ENCODE results near the gene CRISPLD2. TPM values are rescaled to one million over a fixed set of nuclear protein-coding genes. Genes with fewer than 3 reads are reported as not detected.
"Not testable (repeated sequence)": the region's sequence is repeated elsewhere in the genome, so short reads cannot be mapped to it uniquely, and the experiment has no call there.

CRISPLD2 gene
- total RNA-seq, 1 experiment from 2014 or later = 3.0 TPM

DNA sequence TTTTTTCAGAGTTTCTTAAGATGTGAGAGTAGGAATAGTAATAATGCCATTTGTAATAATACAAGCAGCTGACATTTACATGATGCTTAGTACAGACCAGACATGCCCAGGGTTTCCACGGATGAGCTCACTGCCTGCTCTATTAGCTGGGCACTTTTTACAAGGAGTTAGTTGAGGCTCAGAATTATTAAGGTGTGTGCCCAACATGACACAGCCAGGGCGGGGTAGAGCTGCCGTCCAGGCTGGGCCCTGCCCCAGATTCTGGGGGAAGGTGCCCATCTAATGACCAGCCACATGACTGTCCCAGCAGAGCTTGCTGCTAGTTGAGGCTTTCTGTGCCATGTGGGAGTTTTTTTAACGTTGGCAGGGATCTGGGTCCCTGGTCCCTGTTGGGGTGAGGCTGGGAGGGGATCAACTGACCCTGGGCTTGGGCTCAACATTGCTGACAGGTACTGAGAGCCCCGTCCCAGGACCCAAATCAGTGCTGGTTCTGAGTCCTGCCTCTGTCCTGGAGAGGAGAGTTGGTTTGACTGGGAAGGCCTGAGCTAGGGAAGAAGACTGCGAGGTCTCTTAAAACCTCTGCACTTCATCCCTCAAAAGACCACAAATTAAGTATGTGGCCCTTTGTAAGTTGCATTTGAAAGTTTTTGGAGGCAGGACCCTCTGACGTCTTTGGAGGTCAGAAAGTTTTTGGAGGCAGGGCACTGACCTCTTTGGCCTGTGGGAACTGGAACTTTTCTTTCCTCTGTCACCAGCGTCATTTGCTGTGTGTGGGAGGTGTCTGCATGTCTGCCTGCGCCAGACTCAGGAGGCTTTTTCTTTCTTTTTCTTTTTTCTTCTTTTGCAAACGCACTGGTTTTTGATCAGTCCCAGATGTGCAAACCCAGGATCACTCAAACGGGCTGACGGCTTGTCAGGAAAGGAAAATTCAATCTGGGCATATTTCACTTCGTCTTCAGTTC is 2.2 kb downstream of the CRISPLD2 start:
- no peak for DNase-seq (ENCODE audit: low read depth)

DNA sequence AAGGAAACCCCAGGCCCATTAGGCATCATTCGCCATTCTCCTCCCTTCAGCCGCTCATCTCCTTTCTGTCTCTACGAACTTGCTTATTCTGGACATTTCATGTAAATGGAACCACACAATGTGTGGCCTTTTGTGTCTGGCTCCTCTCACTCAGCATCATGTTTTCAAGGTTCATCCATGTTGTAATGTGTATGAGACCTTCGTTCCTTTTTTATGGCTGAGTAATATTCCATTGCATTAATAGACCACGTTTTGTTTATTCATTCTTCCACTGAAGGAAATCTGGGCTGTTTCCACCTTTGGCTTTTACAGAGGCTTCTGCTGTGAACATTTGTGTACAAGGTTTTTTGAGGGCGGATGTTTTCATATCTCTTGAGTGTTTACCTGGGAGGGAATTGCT is 3.2 kb downstream of the CRISPLD2 start:
- no peak for DNase-seq (ENCODE audit: low read depth)

DNA sequence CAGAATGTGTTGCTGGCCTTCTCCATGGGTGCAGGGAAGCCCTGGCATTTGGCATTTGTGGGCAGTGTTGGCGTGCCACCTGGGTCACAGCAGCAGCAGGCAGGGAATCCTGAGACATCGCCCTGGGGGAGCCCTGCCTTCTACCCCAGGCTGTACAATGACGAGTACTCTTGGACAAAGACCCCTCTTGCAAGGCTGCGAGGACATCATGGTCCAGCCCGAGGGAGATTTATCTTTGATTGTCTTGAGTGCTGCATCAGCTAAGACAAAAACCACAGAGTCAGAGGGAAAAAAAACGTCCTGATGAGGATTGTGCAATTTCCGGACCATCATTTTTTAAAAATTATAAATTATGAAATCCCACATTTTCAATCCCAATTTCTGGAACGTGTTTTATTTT is 3.7 kb downstream of the CRISPLD2 start:
- DNase-seq (ENCODE audit: low read depth) = no peak

DNA sequence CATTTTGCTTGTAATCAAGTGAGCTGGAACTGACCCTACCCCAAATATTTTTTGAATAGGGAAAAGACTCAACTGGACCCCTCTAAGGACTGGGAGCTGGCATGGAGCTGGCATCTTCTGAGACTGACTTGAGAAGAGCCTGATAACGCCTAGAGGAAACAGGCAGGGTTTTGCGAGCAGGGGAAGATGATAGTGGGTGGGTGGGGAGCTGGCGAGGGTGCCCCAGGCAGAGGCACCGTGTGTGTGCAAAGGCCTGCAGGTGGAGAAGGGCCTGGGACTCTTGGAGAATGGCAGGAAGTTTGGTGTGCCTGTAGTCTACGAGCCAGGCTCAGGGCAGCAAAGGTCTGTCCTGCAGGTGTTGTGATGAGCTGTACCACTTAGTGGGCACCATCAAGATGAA is 4.1 kb downstream of the CRISPLD2 start:
- DNase-seq (ENCODE audit: low read depth) = no peak

DNA sequence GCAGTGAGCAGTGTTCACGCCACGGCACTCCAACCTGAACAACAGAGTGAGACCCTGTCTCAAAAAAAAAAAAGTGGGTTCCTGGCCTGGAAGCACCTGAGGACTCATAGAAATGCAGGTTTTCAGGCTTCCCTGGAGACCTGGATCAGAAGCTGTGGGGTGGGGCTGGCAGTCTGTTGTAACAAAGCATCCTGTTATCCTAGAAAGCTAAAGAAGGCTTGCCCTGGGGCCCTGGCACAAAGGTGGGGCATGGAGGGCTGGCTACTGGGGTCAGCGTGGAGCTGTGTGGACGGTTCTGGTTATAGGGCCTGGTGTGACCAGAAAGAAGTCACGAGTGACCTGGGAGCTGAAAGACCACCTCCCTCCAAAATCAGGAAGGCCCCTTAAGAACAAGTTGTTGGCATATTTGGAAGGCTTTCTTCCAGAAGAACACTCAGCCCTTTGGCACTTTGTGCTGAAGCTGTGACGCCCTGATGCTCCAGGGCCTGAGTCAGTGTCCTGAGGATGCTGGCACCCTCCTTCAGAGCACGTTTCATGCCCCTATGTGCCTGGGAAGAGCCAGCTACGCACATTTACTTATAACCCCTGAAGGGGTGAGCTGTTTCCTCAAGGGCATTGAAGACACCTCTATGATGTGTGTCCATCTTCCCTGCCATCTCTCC is 6.2 kb downstream of the CRISPLD2 start:
- no peak for DNase-seq (ENCODE audit: low read depth)

DNA sequence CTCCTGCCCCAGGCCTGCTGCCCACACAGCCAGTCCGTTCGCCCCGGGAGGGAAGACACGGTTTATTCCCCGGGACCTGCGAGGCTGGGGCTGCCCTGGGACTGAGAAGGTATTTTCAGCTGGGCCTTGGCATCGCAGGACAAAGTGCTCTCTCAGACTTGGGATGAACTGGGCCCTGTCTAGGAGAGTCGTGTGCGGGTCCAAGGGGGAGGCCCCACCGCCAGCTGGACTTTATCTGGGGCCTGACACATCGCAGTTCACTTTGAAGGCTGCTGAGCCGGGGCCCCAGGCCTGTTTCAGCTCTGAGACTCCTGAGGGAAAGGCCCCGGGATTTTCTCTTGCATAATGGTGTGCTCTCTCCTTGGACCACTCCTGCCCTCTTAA is 6.8 kb downstream of the CRISPLD2 start:
- DNase-seq (ENCODE audit: low read depth) = no peak

DNA sequence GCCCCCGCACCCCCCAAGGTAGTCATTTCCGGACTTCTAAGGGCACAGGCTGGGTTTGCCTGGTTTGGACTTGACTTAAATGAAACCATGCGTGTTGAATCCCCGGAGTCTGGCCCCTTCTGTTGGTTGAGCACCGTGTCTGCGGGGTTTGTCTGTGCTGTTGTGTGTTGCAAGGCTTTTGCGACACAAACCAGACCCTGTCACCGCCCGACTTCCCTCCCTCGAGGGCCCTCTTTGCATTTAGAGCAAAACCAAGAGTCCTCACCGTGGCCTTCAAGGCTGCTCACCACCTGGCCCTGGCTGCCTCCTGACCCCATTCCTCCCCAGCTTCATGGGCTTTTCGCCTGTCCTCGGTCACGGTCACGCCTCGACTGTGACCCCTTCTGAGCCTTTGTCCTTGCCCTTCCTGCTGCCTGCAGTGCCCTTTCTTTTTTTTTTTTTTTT is 7.4 kb downstream of the CRISPLD2 start:
- DNase-seq (ENCODE audit: low read depth) = no peak

DNA sequence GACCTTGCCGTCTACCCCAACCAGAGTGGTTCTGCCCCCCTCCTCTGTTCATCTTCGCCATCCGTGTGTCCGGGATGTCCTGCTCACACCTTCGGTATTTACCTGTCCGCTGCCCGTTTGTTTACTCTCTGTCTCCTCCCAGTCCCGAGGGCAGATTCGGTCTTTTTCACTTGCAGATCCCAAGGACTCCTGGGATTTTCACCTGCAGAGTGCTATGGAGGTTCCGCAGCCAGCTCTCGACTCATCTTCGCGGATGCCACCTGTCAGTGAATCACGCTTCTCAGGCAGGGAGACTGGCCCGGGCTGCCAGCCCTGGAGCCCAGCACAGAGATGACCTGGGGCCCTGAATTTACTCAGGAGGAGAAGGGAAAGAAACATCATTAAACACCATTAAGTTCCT is 8.1 kb downstream of the CRISPLD2 start:
- no peak for DNase-seq (ENCODE audit: low read depth)

DNA sequence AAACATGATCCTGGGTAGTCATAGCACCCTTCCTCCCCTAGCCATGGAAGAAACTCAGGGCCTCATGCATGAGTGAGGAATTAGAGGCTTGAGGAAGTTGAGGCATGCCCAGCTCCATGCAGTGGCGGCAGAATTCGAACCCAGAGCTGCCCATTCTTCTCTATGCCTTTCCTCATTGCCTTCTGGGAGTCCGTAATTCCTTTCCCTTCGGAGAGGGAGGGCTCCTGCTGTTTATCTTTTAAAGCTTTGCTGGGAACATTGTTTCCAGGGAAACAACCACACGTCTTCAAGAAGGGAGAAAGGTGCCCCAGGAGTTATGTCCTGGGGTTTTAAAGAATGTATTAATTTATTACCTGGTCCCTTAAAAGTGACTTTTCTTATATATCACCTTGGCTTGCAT is 8.5 kb downstream of the CRISPLD2 start:
- no peak for DNase-seq (ENCODE audit: low read depth)

DNA sequence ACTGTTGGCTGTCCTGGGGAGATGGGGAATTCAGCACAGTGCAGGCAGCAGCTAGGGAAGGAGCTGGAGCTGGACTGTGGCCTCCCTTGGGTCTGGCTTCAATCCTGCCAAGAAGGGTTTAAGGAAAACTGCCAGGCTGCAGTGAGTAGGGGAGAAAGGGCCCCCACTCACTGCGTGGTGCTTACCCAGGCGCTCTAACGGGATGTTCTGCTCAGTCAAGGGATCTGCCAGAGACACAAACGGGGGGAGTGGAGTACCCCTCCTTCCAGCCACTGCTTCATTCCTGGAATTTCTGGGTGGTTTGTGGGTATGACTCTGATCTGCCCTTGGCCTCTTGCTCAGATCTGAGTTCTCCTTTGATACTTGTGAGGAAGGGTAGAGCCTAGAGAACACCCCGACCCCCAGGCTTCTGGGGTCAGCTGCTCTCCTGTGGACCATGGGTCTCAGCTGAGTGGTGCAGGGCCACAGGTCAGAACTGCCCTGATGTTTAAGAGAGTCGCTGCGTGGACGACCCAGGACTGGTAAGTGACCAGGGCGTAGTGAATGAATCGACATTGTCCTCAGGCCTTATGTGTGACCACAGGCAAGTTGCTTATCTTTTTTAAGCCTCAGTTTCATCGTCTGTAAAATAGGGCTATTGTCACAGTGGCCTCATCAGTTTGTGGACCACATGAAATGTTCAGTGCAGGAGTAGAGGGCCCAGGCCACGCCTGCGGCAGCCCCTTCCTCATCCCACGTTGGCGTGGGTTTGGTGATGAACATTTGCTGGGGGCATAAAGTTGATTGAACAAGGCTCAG is 9.6 kb downstream of the CRISPLD2 start:
- peak; percentile 89 for DNase-seq (ENCODE audit: low read depth)

DNA sequence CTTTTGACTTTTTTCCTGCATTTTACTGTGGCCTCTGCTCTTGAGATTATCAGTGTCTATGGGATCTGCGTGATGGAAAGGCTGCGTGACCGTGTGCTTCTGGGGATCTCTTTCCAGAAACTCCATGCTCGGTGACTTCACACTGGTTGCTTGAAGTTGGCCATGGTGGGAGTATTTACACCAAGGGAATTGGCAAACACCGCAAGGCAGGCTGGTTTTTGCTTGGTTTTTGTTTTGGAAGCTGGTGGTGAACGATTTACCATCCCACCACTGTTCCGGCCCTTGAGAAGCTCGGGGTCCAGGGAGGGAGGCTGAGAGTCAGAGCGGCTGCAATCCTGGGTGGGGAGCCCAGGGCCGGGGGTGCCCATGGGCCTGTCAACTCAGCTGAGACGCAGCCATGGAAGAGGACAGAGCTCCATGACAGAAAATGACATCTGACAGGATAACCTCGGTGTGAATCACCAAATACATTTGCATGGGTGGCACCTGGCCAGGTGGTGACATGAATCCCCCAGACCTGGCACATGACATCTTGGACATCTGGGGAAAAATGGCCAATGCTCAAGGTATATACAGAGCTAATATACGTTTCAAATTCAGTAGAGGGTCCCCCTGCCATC is 11.1 kb downstream of the CRISPLD2 start:
- no peak for DNase-seq (ENCODE audit: low read depth)

DNA sequence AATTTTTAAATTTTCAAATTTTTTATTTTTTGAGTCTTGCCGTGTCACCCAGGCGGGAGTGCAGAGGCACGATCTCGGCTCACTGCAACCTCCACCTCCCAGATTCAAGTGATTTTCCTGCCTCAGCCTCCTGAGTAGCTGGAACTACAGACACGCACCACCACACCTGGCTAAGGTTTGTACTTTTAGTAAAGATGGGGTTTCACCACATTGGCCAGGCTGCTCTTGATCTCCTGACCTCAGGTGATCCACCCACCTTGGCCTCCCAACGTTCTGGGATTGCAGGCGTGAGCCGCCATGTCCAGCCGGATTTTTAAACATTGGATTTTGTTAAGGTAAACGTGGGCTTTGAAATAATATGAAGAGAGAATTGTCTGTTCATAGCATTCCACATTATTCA is 11.9 kb downstream of the CRISPLD2 start:
- DNase-seq (ENCODE audit: low read depth) = not testable (repeated sequence)

DNA sequence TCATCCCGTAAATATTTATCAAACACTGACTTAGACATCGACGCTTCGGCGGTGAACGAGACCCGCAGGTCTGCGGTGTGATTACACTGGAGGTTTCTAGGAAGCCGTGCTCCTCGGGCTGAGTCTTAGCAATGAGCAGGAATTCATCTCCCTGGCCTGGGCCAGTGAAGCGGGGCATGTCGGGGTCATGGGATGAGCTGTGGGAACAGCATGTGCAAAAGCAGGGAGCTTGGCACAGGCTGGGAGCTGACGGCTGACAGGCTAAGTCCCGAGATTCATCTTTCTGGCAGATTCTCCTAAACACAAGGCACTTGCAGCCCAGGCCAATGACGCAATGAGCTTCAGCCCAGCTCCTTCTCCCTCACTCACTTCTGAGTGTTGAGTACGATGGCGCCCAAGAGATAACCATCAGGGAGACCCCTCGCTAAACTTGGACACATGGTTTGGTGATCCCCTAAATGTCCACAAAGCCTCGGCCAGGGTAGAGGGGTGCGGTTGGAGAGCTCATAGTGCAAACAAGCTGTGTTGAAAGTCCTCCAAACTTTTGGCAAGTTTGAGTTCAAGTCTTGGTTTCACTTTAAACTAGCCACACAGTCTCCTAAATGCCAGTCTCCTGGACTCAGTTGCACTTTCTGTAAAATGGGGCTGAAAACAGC is 12.8 kb downstream of the CRISPLD2 start:
- DNase-seq (ENCODE audit: low read depth) = peak; percentile 96

DNA sequence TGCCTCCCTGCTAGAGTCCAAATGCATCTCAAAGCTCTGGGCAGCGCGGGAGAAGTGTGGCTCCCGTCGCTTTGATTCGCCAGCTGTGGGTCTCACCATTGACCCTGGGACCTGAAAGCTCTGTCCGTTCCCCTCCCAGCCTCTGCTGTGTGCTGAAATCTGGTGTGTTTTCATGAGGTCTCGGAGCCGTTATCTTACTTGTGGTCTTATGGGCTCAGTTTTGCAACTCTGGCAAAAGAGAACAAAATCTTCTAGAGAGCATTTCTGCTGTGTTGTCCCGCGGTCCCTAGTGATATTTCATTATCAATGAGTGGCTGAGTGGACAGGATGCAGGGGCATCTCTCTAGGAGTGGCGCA is 13.3 kb downstream of the CRISPLD2 start:
- DNase-seq (ENCODE audit: low read depth) = no peak

DNA sequence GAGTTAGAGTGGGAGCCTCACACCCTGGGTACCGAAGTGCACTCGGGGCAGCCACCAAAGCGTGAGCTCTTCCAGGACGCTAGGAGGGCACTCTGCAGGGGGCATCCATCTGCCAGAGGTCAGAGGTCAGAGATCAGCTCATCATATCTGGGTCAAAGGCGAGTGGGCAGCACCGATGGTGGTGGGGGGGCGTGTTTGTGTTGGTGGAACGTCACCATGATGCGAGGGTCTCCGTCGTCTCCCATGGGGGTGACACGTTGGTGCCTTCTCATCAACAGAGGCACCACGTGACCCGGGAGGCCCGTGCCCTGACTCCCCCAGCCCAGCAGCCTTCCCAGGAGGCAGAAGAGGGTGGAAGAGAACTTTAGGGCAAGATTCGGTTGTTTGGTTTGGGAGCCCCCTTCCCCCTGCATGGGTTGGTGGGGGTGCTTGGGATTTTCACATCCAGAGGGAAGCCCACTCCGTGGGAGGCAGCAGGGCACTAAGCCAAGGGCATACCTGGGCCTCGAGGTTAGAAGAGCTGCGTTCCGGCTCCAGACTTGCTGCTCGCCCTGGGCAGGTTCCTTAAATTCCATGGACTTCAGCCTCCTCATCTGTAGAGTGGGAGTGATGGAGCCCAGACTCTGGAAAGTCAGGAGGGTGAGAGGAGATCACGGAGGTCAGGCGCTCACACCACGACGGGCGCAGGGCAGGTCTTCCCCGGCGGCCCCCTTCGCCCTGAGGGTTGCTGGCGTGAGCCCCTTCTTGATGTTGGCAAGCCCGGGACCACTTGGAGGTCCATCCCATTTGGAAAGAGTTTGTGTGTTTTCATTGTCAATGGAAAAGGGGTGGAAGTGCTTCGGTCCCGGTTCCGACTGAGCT is 14.0 kb downstream of the CRISPLD2 start:
- DNase-seq (ENCODE audit: low read depth) = no peak

DNA sequence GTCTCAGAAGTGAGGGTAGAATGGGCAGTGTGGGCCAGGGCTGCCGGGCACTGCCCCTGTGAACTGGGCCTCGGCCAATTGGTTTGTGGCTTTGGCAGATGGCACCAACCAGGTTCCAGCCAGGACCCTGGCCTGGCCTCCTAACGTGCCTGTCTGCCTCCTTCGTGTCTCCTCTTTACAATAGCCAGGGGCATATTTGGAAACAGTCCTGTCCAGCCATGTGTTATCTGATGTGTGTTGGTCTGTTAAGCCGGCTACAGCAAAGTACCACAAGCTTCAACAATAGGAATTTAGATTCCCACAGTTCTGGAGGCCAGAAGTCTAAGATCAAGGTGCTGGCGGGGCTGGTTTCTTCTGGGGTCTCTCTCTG is 14.6 kb downstream of the CRISPLD2 start:
- DNase-seq (ENCODE audit: low read depth) = no peak

DNA sequence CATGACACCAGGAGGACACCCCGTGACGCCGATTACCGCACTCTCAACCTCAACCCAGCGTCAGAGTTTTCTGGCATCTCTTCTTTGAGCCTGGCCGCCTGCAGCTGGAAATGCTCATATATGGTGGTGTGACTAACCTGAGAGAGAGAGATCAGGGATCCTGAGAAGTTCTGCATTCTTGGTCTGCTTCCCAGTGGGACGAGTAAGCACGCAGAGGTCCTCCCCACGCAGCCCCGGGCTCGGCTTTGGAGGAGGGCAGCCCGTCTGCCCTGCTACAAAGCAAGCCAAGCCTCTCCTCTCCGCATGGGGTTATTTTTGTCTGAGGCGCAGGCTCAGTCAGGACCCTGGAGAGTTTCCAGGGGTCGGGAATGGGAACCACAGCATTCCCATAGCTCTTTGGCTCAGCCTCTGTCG is 16.5 kb downstream of the CRISPLD2 start:
- peak; percentile 98 for DNase-seq (ENCODE audit: low read depth)

DNA sequence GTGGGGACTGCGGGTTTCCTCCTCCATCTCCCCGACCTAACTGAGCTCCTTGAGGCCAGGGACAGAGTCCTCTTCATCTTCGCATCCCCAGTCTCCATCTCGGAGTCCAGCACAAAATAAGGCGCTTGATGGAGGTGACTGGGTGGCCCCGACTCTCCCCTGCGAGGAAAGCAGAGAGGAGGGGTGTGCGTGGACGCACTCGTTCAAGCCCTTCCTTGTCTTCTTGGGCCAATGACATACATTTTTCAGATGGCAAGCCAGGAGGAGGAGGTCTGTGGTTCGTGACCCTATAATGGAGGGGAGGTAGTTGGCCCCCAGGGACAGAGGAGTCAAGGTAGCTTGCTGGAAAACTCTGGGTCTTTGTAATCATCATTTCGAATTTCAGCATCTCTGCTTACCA is 17.2 kb downstream of the CRISPLD2 start:
- DNase-seq (ENCODE audit: low read depth) = no peak

DNA sequence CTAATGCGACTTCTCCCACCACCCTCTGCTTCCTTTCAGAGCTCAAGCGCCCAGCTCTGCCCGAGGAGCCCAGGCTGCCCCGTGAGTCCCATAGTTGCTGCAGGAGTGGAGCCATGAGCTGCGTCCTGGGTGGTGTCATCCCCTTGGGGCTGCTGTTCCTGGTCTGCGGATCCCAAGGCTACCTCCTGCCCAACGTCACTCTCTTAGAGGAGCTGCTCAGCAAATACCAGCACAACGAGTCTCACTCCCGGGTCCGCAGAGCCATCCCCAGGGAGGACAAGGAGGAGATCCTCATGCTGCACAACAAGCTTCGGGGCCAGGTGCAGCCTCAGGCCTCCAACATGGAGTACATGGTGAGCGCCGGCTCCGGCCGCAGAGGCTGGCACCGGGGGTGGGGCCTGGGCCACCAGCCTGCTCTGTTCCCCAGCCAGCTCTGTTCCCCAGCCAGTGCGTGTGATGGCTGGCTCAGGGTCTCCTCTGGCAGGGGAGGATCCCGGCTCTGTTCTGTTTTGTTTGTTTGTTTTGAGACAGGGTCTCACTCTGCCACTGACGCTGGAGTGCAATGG is 18.7 kb downstream of the CRISPLD2 start:
- no peak for DNase-seq (ENCODE audit: low read depth)

DNA sequence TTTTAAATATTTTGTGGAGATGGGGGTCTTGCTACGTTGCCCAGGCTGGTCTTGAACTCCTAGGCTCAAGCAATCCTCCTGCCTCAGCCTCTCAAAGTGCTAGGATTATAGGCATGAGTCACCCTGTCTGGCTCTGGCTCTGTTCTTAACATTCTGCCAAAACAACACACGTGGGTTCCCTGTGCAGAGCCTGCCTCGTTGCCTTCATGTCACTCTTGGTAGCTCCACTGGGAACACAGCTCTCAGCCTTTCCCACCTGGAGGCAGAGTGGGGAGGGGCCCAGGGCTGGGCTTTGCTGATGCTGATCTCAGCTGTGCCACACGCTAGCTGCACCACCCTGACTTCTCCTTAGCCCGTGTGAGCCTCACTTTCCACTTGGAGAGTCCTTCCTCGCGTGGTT is 19.3 kb downstream of the CRISPLD2 start:
- peak; percentile 58 for DNase-seq (ENCODE audit: low read depth)
